ENCODE measurements around the gene C21orf91. TPM values are rescaled to one million over a fixed set of nuclear protein-coding genes. Genes with fewer than 3 reads are reported as not detected.

The C21orf91 gene
- 10.4 to 15.1 TPM (median 12.9 TPM) in 3 replicates for total RNA-seq
- long read RNA-seq, full-length matches to known transcripts = 5 of 7 reads
- long read RNA-seq, partial matches to known transcripts = 1 of 7 reads
- long read RNA-seq, other reads (novel, unspliced or antisense) = 1 of 7 reads

DNA sequence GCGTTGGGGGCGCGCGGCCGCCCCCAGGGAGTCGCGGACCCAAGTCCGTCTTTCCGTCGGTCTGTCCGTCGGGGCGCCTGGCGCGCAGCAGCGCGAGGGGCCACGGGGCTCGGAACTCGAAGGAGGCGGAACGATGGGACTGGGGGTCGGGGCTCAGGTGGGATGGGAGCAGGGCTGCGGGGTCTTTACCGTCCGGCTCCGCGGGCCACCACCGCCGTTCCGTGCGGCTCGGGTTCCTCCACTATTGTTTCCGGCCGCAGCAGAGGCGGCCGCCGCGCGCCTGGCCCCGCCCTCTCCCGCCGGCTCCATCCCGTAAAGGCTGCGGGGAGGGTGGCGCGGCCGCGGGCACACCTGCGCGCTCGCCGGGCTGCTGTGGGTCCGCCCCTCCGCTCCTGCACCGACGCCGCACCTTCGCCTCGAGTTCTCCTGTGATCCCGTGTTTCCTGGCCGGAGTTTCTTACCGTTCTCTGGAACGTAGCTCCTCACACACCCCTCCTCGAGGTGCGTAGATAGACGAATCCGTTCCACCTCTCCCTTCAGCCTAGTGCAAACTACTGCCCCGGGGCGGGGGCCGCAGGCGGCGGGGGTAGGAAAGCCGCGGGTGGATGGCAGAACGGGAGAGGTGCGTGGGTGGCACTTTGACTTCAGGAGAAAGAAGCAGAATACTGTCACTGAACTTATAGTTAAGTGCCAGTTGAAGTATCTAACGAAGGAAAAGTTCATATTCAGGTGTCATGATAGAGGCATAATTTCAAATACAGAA is at the start of gene C21orf91:
C21orf91 (minus strand) TSS at position 243 of the 763 bp plus-strand sequence. CDS start 1,038 bp downstream, outside the sequence.
- Mint-ChIP-seq H3K9me3 (ENCODE audit: low read depth) (no peaks in the 10 kb centered on the region), H3K27ac (ENCODE audit: unreplicated experiment) (peak within 1 kb of the TSS; percentile 97), H3K27me3 (ENCODE audit: low read depth) (no peaks in the 10 kb centered on the region), H3K36me3 (ENCODE audit: low read depth) (peaks cover 2% of the 10 kb centered on the region), H3K4me3 (ENCODE audit: unreplicated experiment) (peak within 1 kb of the TSS; percentile 88), H3K4me1 (ENCODE audit: low read depth) (peaks cover 17% of the 10 kb centered on the region)
- TF ChIP-seq, protein P1, sequence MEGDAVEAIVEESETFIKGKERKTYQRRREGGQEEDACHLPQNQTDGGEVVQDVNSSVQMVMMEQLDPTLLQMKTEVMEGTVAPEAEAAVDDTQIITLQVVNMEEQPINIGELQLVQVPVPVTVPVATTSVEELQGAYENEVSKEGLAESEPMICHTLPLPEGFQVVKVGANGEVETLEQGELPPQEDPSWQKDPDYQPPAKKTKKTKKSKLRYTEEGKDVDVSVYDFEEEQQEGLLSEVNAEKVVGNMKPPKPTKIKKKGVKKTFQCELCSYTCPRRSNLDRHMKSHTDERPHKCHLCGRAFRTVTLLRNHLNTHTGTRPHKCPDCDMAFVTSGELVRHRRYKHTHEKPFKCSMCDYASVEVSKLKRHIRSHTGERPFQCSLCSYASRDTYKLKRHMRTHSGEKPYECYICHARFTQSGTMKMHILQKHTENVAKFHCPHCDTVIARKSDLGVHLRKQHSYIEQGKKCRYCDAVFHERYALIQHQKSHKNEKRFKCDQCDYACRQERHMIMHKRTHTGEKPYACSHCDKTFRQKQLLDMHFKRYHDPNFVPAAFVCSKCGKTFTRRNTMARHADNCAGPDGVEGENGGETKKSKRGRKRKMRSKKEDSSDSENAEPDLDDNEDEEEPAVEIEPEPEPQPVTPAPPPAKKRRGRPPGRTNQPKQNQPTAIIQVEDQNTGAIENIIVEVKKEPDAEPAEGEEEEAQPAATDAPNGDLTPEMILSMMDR (IDR thresholded peaks at IDR 0.05) = no peak
- no peak for DNase-seq (ENCODE audit: low spot score)

DNA sequence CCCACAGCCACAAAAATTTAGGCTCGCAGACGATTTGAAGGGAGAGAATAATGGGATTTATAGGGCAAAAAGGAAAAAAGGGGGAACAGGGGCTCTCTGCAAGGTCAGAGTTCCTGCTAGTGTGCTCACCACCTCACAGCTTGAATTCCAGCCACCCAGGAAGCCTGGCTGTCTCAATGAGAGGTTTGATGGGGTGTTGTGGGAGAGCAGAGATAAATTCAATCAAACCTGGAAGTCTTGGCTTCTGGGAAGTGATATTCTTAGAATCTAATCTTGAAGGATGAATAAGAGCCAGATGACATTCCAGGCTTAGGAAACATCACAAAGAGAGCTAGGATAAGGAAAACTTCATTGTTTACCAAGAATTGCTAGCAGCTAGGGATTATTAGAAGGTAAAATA is 47.4 kb upstream of the C21orf91 start:
- H3K36me3 Mint-ChIP-seq (ENCODE audit: low read depth) = no peaks in the 10 kb centered on the region
- no peak for DNase-seq (ENCODE audit: low spot score)
- H3K9me3 Mint-ChIP-seq (ENCODE audit: low read depth) = peaks cover 15% of the 10 kb centered on the region
- TF ChIP-seq, protein P1 (IDR thresholded peaks at IDR 0.05) = no peak
- no peak overlapping the region for H3K4me3 Mint-ChIP-seq (ENCODE audit: unreplicated experiment)
- no peak overlapping the region for H3K27ac Mint-ChIP-seq (ENCODE audit: unreplicated experiment)
- H3K27me3 Mint-ChIP-seq (ENCODE audit: low read depth) = peaks cover 19% of the 10 kb centered on the region
- H3K4me1 Mint-ChIP-seq (ENCODE audit: low read depth) = peaks cover 3% of the 10 kb centered on the region

DNA sequence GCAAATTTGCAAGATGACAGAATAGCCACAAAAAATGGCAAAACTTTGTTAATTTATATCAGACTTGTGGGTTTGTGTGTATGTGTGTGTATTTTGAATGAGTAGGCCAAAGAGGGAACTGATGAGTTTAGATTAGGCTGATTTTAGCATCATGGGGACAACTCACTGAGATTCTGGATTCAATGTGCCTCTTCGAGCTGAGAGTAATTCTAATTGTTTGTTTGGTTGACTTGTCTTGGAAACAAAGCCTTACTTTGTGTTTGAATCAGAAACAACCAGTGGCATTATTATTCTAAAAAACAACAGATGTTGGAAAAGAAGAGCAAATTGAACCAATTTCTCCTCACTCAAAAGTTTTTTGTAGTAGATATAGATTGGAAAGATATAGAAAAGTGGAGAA is 40.5 kb upstream of the C21orf91 start:
- Mint-ChIP-seq H3K4me1 (ENCODE audit: low read depth) (no peaks in the 10 kb centered on the region), H3K4me3 (ENCODE audit: unreplicated experiment) (no peak overlapping the region), H3K36me3 (ENCODE audit: low read depth) (peaks cover 3% of the 10 kb centered on the region), H3K27ac (ENCODE audit: unreplicated experiment) (no peak overlapping the region), H3K27me3 (ENCODE audit: low read depth) (peaks cover 24% of the 10 kb centered on the region), H3K9me3 (ENCODE audit: low read depth) (peaks cover 6% of the 10 kb centered on the region)
- no peak for DNase-seq (ENCODE audit: low spot score)
- TF ChIP-seq, protein P1 (IDR thresholded peaks at IDR 0.05) = no peak

DNA sequence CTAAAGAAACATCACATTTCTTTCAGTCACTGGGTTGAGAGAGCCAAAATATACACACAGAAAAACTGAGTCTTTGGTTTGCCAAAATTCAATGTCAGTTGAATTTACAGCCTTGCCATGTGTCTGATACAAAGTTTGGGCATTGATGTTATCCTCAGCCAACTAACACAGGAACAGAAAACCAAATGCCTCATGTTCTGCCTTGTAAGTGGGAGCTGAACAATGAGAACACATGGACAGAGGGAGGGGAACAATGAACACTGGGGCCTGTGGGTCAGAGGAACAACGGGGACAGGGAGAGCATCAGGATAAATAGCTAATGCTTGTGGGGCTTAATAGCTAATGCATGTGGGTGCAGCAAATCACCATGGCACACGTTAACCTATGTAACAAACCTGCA is 39.6 kb upstream of the C21orf91 start:
- Mint-ChIP-seq H3K27ac (ENCODE audit: unreplicated experiment) (no peak overlapping the region), H3K4me1 (ENCODE audit: low read depth) (no peaks in the 10 kb centered on the region), H3K4me3 (ENCODE audit: unreplicated experiment) (no peak overlapping the region), H3K27me3 (ENCODE audit: low read depth) (peaks cover 29% of the 10 kb centered on the region), H3K9me3 (ENCODE audit: low read depth) (peaks cover 6% of the 10 kb centered on the region), H3K36me3 (ENCODE audit: low read depth) (peaks cover 3% of the 10 kb centered on the region)
- TF ChIP-seq, protein P1 (IDR thresholded peaks at IDR 0.05) = no peak
- no peak for DNase-seq (ENCODE audit: low spot score)

DNA sequence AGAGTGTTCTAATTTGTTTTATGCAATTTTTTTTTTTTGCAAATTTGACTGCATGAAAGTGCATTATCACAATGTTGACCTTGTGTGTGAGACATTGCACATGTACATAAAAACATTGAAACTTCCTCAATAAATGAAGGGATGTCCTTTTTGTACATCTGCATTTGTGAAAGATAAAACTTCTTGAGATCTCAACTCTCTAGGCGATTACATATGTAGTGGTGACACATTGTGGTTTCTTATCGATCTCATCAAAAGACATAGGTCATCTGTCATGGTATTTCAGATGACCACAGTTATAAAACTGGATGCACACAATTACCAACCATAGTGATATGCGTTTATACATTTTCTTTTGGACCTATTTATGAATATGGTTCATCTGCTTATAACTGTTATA is 35.6 kb upstream of the C21orf91 start:
- H3K4me1 Mint-ChIP-seq (ENCODE audit: low read depth) = no peaks in the 10 kb centered on the region
- no peak overlapping the region for H3K4me3 Mint-ChIP-seq (ENCODE audit: unreplicated experiment)
- H3K36me3 Mint-ChIP-seq (ENCODE audit: low read depth) = peaks cover 3% of the 10 kb centered on the region
- H3K9me3 Mint-ChIP-seq (ENCODE audit: low read depth) = peaks cover 4% of the 10 kb centered on the region
- TF ChIP-seq, protein P1 (IDR thresholded peaks at IDR 0.05) = no peak
- H3K27ac Mint-ChIP-seq (ENCODE audit: unreplicated experiment) = no peak overlapping the region
- peaks cover 14% of the 10 kb centered on the region for H3K27me3 Mint-ChIP-seq (ENCODE audit: low read depth)
- no peak for DNase-seq (ENCODE audit: low spot score)
